Measurements from ENCODE around the gene WDR37. TPM values are rescaled to one million over a fixed set of nuclear protein-coding genes. Genes with fewer than 3 reads are reported as not detected.

The WDR37 gene
- total and polyA plus RNA-seq, 10 of the 15 experiments (the other 5 are each of a cell fraction or from before 2014, with no cell fraction given) = 1.9 to 11.1 (median 7.1) TPM

- TF ChIP-seq CREM (IDR thresholded peaks at IDR 0.05; ENCODE audit: low read depth) (peak; percentile 62; the same call in 1 of the 2 replicates), SUPT20H (IDR thresholded peaks at IDR 0.05; ENCODE audit: borderline replicate concordance, control insufficient read depth, low read depth, low read length) (no peak), TAF1 (IDR thresholded peaks at IDR 0.05; ENCODE audit: borderline replicate concordance, low read depth, low read length) (no peak), BCL3 (IDR thresholded peaks at IDR 0.05; ENCODE audit: borderline replicate concordance, insufficient read depth, low read depth, low read length, poor library complexity, severe bottlenecking) (no peak), HDGF (IDR thresholded peaks at IDR 0.05) (no peak), E2F4 (IDR thresholded peaks at IDR 0.05; ENCODE audit: low read depth, low read length) (no peak), KAT2A (conservative IDR thresholded peaks at IDR 0.05; ENCODE audit: control insufficient read depth, low read depth, low read length) (no peak), SUZ12 (IDR thresholded peaks at IDR 0.05; ENCODE audit: unreplicated experiment) (no peak), ZNF24 (IDR thresholded peaks at IDR 0.05) (no peak), GABPA (IDR thresholded peaks at IDR 0.05; ENCODE audit: low read depth) (peak; percentile 53; the same call in 1 of the 2 replicates), ZBTB33 (IDR thresholded peaks at IDR 0.05) (peak; percentile 90), FOXK2 (IDR thresholded peaks at IDR 0.05) (no peak), SIN3A (IDR thresholded peaks at IDR 0.05; ENCODE audit: low read depth, low read length) (no peak), BRCA1 (IDR thresholded peaks at IDR 0.05; ENCODE audit: low read depth, low read length) (no peak), SMC3 (IDR thresholded peaks at IDR 0.05; ENCODE audit: borderline replicate concordance, low read length) (peak; percentile 46), POLR2AphosphoS5 (IDR thresholded peaks at IDR 0.05; ENCODE audit: low read length) (no peak), BCL11A (IDR thresholded peaks at IDR 0.05; ENCODE audit: low read depth, low read length) (no peak), ZBTB11 (CRISPR knock-in tag; IDR thresholded peaks at IDR 0.05) (no peak), SREBF2 (IDR thresholded peaks at IDR 0.05; ENCODE audit: low read length) (no peak)
These were observed 53.8 kb downstream of the WDR37 start (continued) for GRCh38 chr10:1109795-1110673.

Data from GM12878 (cell line).